DMS153 (cell line): Measurements from ENCODE around the gene MSLN.
"Not testable (repeated sequence)": the region's sequence is repeated elsewhere in the genome, so short reads cannot be mapped to it uniquely, and the experiment has no call there.

Experiments
- DNase-seq: peaks from one replicate; lab custom pipeline; 2025; lab: John Stamatoyannopoulos, UW

Gene MSLN

GRCh38 chr16:760065-760464, 469 bp upstream of the MSLN start:
- no peak for DNase-seq

GRCh38 chr16:761625-762513, 1.3 kb downstream of the MSLN start:
- DNase-seq, result no peak

DNA sequence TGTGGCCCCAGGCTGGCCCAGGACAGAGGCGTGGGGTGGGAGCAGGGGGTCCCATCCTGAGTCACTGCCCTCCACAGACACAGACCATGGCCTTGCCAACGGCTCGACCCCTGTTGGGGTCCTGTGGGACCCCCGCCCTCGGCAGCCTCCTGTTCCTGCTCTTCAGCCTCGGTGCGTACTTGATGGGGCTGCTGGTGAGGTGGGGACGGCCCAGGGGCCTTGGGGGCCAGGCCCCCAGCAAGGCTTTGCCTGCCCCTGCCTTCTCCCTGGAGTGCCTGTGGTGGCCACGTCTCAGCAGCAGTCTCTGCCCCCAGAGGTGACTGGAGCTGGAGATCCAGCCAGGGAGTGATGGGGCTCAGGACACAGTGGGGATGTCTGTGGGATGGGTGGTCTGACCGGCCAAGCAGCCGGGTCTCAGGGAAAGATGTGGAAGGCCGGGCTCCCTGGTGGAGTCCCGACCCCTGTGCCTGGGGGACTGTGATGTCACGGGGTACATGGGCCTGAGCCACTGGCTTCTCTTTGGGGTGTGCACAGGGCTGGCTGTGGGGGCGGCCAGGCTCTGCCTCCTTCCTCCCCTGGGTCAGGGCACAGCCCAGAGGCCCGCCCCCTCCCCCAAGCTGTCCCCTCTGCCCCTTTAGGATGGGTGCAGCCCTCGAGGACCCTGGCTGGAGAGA, 2.2 kb downstream of the MSLN start:
- DNase-seq, result no peak

DNA sequence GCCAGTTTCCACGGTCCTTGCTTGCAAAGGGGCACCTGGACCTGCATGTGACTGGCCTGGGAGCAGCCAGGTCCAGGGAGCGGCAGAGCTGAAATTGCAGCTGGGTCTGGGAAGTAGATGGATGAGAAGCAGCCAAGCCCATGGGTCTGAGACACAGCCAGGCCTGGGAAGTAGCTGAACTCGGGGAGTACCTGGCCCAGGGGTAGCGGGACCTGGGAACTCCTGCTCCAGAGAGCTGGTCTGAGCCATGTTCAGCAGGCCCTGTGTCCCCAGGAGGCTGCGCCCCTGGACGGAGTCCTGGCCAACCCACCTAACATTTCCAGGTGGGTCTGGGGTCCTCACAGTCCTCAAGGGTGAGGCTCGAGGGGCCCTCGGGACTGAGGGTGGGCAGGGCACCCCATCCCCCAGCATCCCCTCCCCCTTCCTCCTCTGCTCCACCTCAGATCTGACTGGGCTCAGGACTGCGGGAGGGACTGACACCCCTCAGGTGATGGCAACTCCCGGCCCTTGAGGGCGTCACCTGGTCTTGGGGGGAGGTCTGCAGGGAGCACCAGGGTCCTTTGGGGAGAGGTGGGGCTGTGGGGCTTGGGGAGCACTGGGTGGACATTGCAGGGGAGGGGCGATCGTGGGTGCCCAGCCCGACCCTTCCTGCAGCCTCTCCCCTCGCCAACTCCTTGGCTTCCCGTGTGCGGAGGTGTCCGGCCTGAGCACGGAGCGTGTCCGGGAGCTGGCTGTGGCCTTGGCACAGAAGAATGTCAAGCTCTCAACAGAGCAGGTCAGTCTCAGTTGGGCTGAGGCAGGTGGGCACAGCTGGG, 3.0 kb downstream of the MSLN start:
- DNase-seq, result no peak

- DNase-seq, result no peak
Observed at GRCh38 chr16:764184-764750, 3.7 kb downstream of the MSLN start.

GRCh38 chr16:764848-765487, 4.4 kb downstream of the MSLN start:
- no peak for DNase-seq

GRCh38 chr16:765488-765865, 4.9 kb downstream of the MSLN start:
- DNase-seq, result no peak

GRCh38 chr16:766008-766819, 5.7 kb downstream of the MSLN start:
- DNase-seq, result no peak

DNA sequence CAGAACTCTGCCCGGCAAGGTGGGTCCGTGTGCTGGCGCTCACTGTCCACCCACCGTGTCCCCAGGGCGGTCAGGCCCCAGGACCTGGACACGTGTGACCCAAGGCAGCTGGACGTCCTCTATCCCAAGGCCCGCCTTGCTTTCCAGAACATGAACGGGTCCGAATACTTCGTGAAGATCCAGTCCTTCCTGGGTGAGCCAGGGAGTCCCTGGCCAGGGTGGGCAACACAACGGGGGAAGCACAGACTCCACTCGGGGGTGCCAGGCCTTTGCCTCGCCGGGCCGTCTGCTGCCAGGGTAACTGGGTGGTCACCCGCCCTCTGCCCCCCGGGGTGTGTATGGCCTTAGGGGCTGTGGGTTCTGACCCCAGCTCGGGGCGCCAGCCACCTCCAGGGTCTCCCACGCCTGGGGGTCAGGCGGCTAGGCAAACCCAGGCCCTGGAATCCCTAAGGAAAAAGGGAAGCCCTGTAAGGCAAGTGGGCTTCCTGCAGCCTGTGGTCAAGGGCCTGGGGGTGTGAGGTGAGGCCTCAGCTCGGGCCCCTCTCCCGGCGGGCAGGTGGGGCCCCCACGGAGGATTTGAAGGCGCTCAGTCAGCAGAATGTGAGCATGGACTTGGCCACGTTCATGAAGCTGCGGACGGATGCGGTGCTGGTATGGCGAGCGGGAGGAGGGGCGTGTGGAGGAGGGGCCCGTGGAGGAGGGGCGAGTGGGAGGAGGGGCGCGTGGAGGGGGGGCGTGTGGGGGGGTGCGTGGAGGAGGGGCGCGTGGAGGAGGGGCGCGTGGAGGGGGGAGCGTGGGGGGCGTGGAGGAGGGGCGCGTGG, 6.5 kb downstream of the MSLN start:
- no peak for DNase-seq

GRCh38 chr16:767743-768235, 7.3 kb downstream of the MSLN start:
- DNase-seq, result no peak

DNA sequence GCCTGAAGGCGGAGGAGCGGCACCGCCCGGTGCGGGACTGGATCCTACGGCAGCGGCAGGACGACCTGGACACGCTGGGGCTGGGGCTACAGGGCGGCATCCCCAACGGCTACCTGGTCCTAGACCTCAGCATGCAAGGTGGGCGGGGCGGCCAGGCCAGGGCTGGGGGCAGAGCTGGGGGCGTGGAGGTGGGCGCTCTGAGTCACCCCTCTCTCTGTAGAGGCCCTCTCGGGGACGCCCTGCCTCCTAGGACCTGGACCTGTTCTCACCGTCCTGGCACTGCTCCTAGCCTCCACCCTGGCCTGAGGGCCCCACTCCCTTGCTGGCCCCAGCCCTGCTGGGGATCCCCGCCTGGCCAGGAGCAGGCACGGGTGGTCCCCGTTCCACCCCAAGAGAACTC, 7.9 kb downstream of the MSLN start:
- DNase-seq, result no peak

GRCh38 chr16:769184-769784, 8.8 kb downstream of the MSLN start:
- DNase-seq, result no peak

- DNase-seq, result no peak
Observed at GRCh38 chr16:769934-770333, 9.4 kb downstream of the MSLN start.

DNA sequence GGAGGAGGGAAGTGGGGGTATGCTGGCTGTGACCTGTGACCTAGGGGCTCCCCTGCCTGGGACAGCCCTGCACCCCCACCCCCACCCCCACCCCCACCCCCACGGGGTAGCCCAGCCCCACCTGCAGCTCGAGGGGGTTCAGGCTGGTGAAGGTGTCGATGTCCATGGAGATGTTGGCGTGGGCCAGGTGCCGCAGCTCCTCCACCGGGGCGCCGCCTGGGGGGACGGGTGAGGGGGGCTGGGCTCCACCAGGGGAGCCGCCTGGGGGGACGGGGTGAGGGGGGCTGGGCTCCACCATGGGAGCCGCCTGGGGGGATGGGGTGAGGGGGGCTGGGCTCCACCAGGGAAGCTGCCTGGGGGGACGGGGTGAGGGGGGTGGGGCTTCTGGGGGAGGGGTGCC, 9.9 kb downstream of the MSLN start:
- no peak for DNase-seq

GRCh38 chr16:772959-773358, 12.4 kb downstream of the MSLN start:
- DNase-seq, result no peak

- no peak for DNase-seq
Observed at GRCh38 chr16:774086-775001, 13.8 kb downstream of the MSLN start.

DNA sequence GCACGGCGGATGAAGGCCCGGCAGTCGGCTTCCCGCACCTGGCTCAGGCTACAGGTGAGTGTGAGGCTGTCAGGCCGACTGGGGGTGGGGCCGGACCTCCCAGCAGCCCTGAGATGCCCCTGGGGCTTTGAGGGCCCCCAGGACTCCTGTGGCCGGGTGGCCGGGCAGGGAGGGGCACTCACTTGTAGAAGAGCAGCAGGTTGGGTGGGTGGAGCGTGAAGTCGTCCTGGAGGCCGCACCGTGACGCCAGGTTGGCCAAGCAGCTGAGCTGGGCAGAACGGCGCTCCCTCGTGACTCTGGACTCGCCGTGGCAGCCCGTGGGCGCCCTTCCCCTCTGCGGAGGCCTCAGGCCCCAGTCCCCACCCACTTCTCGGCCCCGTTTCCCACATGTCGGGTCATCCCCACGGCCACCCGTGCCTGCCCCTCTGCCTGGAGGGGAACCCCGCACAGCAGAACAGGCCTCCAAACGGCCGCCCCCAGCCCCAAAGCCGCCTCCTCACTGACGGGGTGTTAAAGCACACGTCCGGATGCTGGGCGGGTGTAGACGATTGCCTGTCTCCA, 14.8 kb downstream of the MSLN start:
- no peak for DNase-seq

DNA sequence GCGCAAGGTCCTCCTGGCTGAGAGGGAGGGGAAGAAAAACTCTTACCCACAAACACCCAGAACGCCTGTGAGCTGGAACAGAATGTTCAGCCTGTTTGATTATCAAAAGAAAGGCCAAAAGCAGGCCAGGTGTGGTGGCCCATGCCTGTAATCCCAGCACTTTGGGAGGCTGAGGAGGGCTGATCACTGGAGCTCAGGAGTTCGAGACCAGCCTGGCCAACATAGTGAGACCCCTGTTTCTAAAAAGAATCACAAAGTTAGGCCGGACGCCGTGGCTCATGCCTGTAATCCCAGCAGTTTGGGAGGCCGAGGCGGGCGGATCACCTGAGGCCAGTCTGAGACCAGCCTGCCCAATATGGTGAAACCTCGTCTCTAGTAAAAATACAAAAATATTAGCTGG, 15.8 kb downstream of the MSLN start:
- not testable (repeated sequence) for DNase-seq
